Stimulated activated CD4-positive, alpha-beta T cell treated with anti-CD3 and anti-CD28 coated beads, Interleukin-1b, Interleukin-23, amount 100 ng/mL, for 4 hours (primary cell): ENCODE measurements around the gene MMP15.
"Not testable (repeated sequence)": the region's sequence is repeated elsewhere in the genome, so short reads cannot be mapped to it uniquely, and the experiment has no call there.

Experiments
- DNase-seq, 2 donors: peaks; one replicate each; pipeline ENCODE4 v3.0.0-alpha.2; 2020; ENCODE audit warnings: low read depth in 2 of 2

MMP15 gene

GRCh38 chr16:58049232-58050185 lies 24.0 kb downstream of the MMP15 start:
- no peak for DNase-seq

- no peak for DNase-seq
These were observed 25.7 kb downstream of the MMP15 start for GRCh38 chr16:58051296-58051695.

GRCh38 chr16:58051821-58052603 lies 26.5 kb downstream of the MMP15 start:
- DNase-seq = no peak

GRCh38 chr16:58053682-58054005 lies 28.1 kb downstream of the MMP15 start:
- DNase-seq = no peak

- DNase-seq = no peak
These were observed 28.7 kb downstream of the MMP15 start for GRCh38 chr16:58054289-58054688.

- no peak for DNase-seq
These were observed 31.0 kb downstream of the MMP15 start for GRCh38 chr16:58056580-58056979.

- no peak for DNase-seq
These were observed 31.6 kb downstream of the MMP15 start for GRCh38 chr16:58057121-58057520.

- DNase-seq = no peak
These were observed 32.2 kb downstream of the MMP15 start for GRCh38 chr16:58057784-58058183.

- no peak for DNase-seq
These were observed 37.3 kb downstream of the MMP15 start for GRCh38 chr16:58062821-58063220.

GRCh38 chr16:58063377-58064076 lies 38.0 kb downstream of the MMP15 start:
- no peak for DNase-seq

GRCh38 chr16:58070585-58070984 lies 45.0 kb downstream of the MMP15 start:
- DNase-seq = no peak

- DNase-seq = not testable (repeated sequence)
These were observed 46.6 kb downstream of the MMP15 start for GRCh38 chr16:58072134-58072533.

GRCh38 chr16:58073086-58073485 lies 47.5 kb downstream of the MMP15 start:
- DNase-seq = not testable (repeated sequence)

GRCh38 chr16:58074657-58075056 lies 49.1 kb downstream of the MMP15 start:
- no peak for DNase-seq

- DNase-seq = no peak
These were observed 51.0 kb downstream of the MMP15 start for GRCh38 chr16:58076514-58076913.

- DNase-seq = no peak
These were observed 52.2 kb downstream of the MMP15 start for GRCh38 chr16:58077796-58078195.

- not testable (repeated sequence) for DNase-seq
These were observed 55.1 kb downstream of the MMP15 start for GRCh38 chr16:58080657-58081056.

- no peak for DNase-seq
These were observed 56.8 kb downstream of the MMP15 start for GRCh38 chr16:58082381-58082780.

GRCh38 chr16:58084635-58085034 lies 59.1 kb downstream of the MMP15 start:
- DNase-seq = no peak

- DNase-seq = no peak
These were observed 59.6 kb downstream of the MMP15 start for GRCh38 chr16:58085171-58085570.

GRCh38 chr16:58085584-58086251 lies 60.2 kb downstream of the MMP15 start:
- DNase-seq = no peak
